ENCODE measurements around the gene KIAA2012. TPM values are rescaled to one million over a fixed set of nuclear protein-coding genes. Genes with fewer than 3 reads are reported as not detected.

The KIAA2012 gene
- total RNA-seq, 2 experiments from 2014 or later, result not detected

GRCh38 chr2:202171241-202171825 is 98.3 kb downstream of the KIAA2012 start:
- Mint-ChIP-seq H3K27me3 (peaks cover 3% of the 10 kb centered on the region), H3K27ac (no peak overlapping the region), H3K4me1 (ENCODE audit: low read depth) (peaks cover 12% of the 10 kb centered on the region), H3K36me3 (no peaks in the 10 kb centered on the region), H3K4me3 (no peak overlapping the region), H3K9me3 (no peaks in the 10 kb centered on the region)
- DNase-seq, result no peak
- POLR2A ChIA-PET, result no interaction called here
- intact Hi-C loops (cut with micrococcal nuclease), result no loop called here
- CTCF ChIA-PET, result interaction anchor here (2.4 kb wide), 1 partner anchor 311 kb away, joined by 12 read pairs; no protein-coding TSS in a partner anchor

- POLR2A ChIA-PET, result no interaction called here
- H3K36me3 Mint-ChIP-seq, result no peaks in the 10 kb centered on the region
- no peaks in the 10 kb centered on the region for H3K9me3 Mint-ChIP-seq
- peak; percentile 63 for DNase-seq
- CTCF ChIA-PET, result interaction anchor here (2.4 kb wide), 1 partner anchor 312 kb away, joined by 12 read pairs; no protein-coding TSS in a partner anchor
- peaks cover 12% of the 10 kb centered on the region for H3K4me1 Mint-ChIP-seq (ENCODE audit: low read depth)
- peak overlapping the region; percentile 1 for H3K27ac Mint-ChIP-seq
- intact Hi-C loops (cut with micrococcal nuclease), result no loop called here
- no peak overlapping the region for H3K4me3 Mint-ChIP-seq
- peaks cover 3% of the 10 kb centered on the region for H3K27me3 Mint-ChIP-seq
Measured at GRCh38 chr2:202172439-202173211, 99.6 kb downstream of the KIAA2012 start.

GRCh38 chr2:202178346-202178958 is 105.4 kb downstream of the KIAA2012 start:
- Mint-ChIP-seq H3K4me1 (ENCODE audit: low read depth) (no peaks in the 10 kb centered on the region), H3K9me3 (no peaks in the 10 kb centered on the region), H3K36me3 (no peaks in the 10 kb centered on the region), H3K4me3 (no peak overlapping the region), H3K27me3 (no peaks in the 10 kb centered on the region), H3K27ac (no peak overlapping the region)
- peak; percentile 60 for DNase-seq
- POLR2A ChIA-PET, result interaction anchor here (1.1 kb wide), 1 partner anchor 33 kb away, joined by 3 read pairs; no protein-coding TSS in a partner anchor
- intact Hi-C loops (cut with micrococcal nuclease), result loop anchor here (1.0 to 2.0 kb wide), 4 partner anchors 74 to 382 kb away; no protein-coding TSS in a partner anchor
- CTCF ChIA-PET, result interaction anchor here (0.7 to 8.0 kb wide), 20 partner anchors 8 to 482 kb away, joined by 3 to 113 read pairs (median 4); partner anchors contain the start of gene KIAA2012

GRCh38 chr2:202184557-202184956 is 111.5 kb downstream of the KIAA2012 start:
- H3K27me3 Mint-ChIP-seq, result peaks cover 8% of the 10 kb centered on the region
- no peaks in the 10 kb centered on the region for H3K9me3 Mint-ChIP-seq
- intact Hi-C loops (cut with micrococcal nuclease), result no loop called here
- ChIA-PET CTCF (interaction anchor here (0.6 kb wide), 1 partner anchor 1404 kb away, joined by 3 read pairs; no protein-coding TSS in a partner anchor), POLR2A (interaction anchor here (0.6 kb wide), 1 partner anchor 137 kb away, joined by 3 read pairs; no protein-coding TSS in a partner anchor)
- no peak overlapping the region for H3K4me3 Mint-ChIP-seq
- H3K4me1 Mint-ChIP-seq (ENCODE audit: low read depth), result no peaks in the 10 kb centered on the region
- DNase-seq, result no peak
- H3K27ac Mint-ChIP-seq, result no peak overlapping the region
- no peaks in the 10 kb centered on the region for H3K36me3 Mint-ChIP-seq

GRCh38 chr2:202185156-202185555 is 112.1 kb downstream of the KIAA2012 start:
- Mint-ChIP-seq H3K27ac (no peak overlapping the region), H3K4me1 (ENCODE audit: low read depth) (no peaks in the 10 kb centered on the region), H3K9me3 (no peaks in the 10 kb centered on the region), H3K27me3 (peaks cover 8% of the 10 kb centered on the region), H3K36me3 (no peaks in the 10 kb centered on the region), H3K4me3 (no peak overlapping the region)
- ChIA-PET POLR2A (no interaction called here), CTCF (interaction anchor here (0.6 kb wide), 1 partner anchor 1405 kb away, joined by 3 read pairs; no protein-coding TSS in a partner anchor)
- DNase-seq, result no peak
- intact Hi-C loops (cut with micrococcal nuclease), result no loop called here

GRCh38 chr2:202186641-202187202 is 113.7 kb downstream of the KIAA2012 start:
- POLR2A ChIA-PET, result no interaction called here
- H3K4me1 Mint-ChIP-seq (ENCODE audit: low read depth), result no peaks in the 10 kb centered on the region
- H3K36me3 Mint-ChIP-seq, result no peaks in the 10 kb centered on the region
- H3K9me3 Mint-ChIP-seq, result no peaks in the 10 kb centered on the region
- intact Hi-C loops (cut with micrococcal nuclease), result no loop called here
- no peak overlapping the region for H3K27ac Mint-ChIP-seq
- peaks cover 8% of the 10 kb centered on the region for H3K27me3 Mint-ChIP-seq
- no peak overlapping the region for H3K4me3 Mint-ChIP-seq
- CTCF ChIA-PET, result no interaction called here
- no peak for DNase-seq

- intact Hi-C loops (cut with micrococcal nuclease), result no loop called here
- DNase-seq, result no peak
- Mint-ChIP-seq H3K27me3 (peaks cover 8% of the 10 kb centered on the region), H3K4me1 (ENCODE audit: low read depth) (no peaks in the 10 kb centered on the region), H3K36me3 (no peaks in the 10 kb centered on the region), H3K4me3 (no peak overlapping the region), H3K9me3 (no peaks in the 10 kb centered on the region), H3K27ac (no peak overlapping the region)
- ChIA-PET POLR2A (no interaction called here), CTCF (no interaction called here)
Measured at GRCh38 chr2:202187570-202187969, 114.5 kb downstream of the KIAA2012 start.

GRCh38 chr2:202193305-202193704 is 120.2 kb downstream of the KIAA2012 start:
- no peaks in the 10 kb centered on the region for H3K9me3 Mint-ChIP-seq
- H3K27ac Mint-ChIP-seq, result no peak overlapping the region
- no peaks in the 10 kb centered on the region for H3K4me1 Mint-ChIP-seq (ENCODE audit: low read depth)
- CTCF ChIA-PET, result no interaction called here
- no peak overlapping the region for H3K4me3 Mint-ChIP-seq
- intact Hi-C loops (cut with micrococcal nuclease), result no loop called here
- DNase-seq, result no peak
- peaks cover 6% of the 10 kb centered on the region for H3K27me3 Mint-ChIP-seq
- POLR2A ChIA-PET, result no interaction called here
- H3K36me3 Mint-ChIP-seq, result no peaks in the 10 kb centered on the region

- Mint-ChIP-seq H3K9me3 (no peaks in the 10 kb centered on the region), H3K4me3 (no peak overlapping the region), H3K4me1 (ENCODE audit: low read depth) (no peaks in the 10 kb centered on the region), H3K27ac (no peak overlapping the region), H3K36me3 (no peaks in the 10 kb centered on the region), H3K27me3 (peaks cover 8% of the 10 kb centered on the region)
- no peak for DNase-seq
- ChIA-PET POLR2A (no interaction called here), CTCF (no interaction called here)
- intact Hi-C loops (cut with micrococcal nuclease), result no loop called here
Measured at GRCh38 chr2:202193881-202194353, 120.9 kb downstream of the KIAA2012 start.

GRCh38 chr2:202194418-202194817 is 121.4 kb downstream of the KIAA2012 start:
- DNase-seq, result no peak
- no peak overlapping the region for H3K27ac Mint-ChIP-seq
- intact Hi-C loops (cut with micrococcal nuclease), result no loop called here
- peaks cover 8% of the 10 kb centered on the region for H3K27me3 Mint-ChIP-seq
- H3K9me3 Mint-ChIP-seq, result no peaks in the 10 kb centered on the region
- no peaks in the 10 kb centered on the region for H3K36me3 Mint-ChIP-seq
- ChIA-PET POLR2A (no interaction called here), CTCF (no interaction called here)
- H3K4me3 Mint-ChIP-seq, result no peak overlapping the region
- H3K4me1 Mint-ChIP-seq (ENCODE audit: low read depth), result no peaks in the 10 kb centered on the region

- Mint-ChIP-seq H3K27me3 (peaks cover 8% of the 10 kb centered on the region), H3K36me3 (no peaks in the 10 kb centered on the region), H3K4me3 (no peak overlapping the region), H3K4me1 (ENCODE audit: low read depth) (no peaks in the 10 kb centered on the region), H3K9me3 (no peaks in the 10 kb centered on the region), H3K27ac (no peak overlapping the region)
- POLR2A ChIA-PET, result no interaction called here
- intact Hi-C loops (cut with micrococcal nuclease), result no loop called here
- DNase-seq, result no peak
- CTCF ChIA-PET, result no interaction called here
Measured at GRCh38 chr2:202196727-202197126, 123.7 kb downstream of the KIAA2012 start.
